Activated CD4-positive, alpha-beta T cell treated with anti-CD3 and anti-CD28 coated beads, Interleukin-2, amount 50 U/mL, for 24 hours (primary cell): ENCODE data around the gene PTPRN2.

Experiments used
- DNase-seq, 2 donors: peaks; one replicate each; pipeline ENCODE4 v3.0.0-alpha.2; 2020; ENCODE audit warnings: low read depth in 1 of 2, low spot score in 1 of 2

The PTPRN2 gene

GRCh38 chr7:157977306-157977705, 610.3 kb downstream of the PTPRN2 start:
- DNase-seq: no peak

- DNase-seq: no peak
These were observed 611.2 kb downstream of the PTPRN2 start for GRCh38 chr7:157976406-157976805.

- DNase-seq: no peak
These were observed 611.9 kb downstream of the PTPRN2 start for GRCh38 chr7:157975401-157976372.

- DNase-seq: no peak
These were observed 612.9 kb downstream of the PTPRN2 start for GRCh38 chr7:157974678-157975230.

GRCh38 chr7:157973971-157974677, 613.5 kb downstream of the PTPRN2 start:
- DNase-seq: no peak

GRCh38 chr7:157972914-157973313, 614.7 kb downstream of the PTPRN2 start:
- DNase-seq: no peak

GRCh38 chr7:157971501-157971900, 616.1 kb downstream of the PTPRN2 start:
- no peak for DNase-seq

- DNase-seq: no peak
These were observed 616.9 kb downstream of the PTPRN2 start for GRCh38 chr7:157970744-157971143.

- no peak for DNase-seq
These were observed 617.6 kb downstream of the PTPRN2 start for GRCh38 chr7:157969995-157970394.

GRCh38 chr7:157966490-157966889, 621.1 kb downstream of the PTPRN2 start:
- DNase-seq: no peak

GRCh38 chr7:157964521-157964920, 623.1 kb downstream of the PTPRN2 start:
- no peak for DNase-seq

GRCh38 chr7:157964016-157964415, 623.6 kb downstream of the PTPRN2 start:
- DNase-seq: no peak

- no peak for DNase-seq
These were observed 624.1 kb downstream of the PTPRN2 start for GRCh38 chr7:157963526-157963925.

- no peak for DNase-seq
These were observed 624.9 kb downstream of the PTPRN2 start for GRCh38 chr7:157962458-157963306.

GRCh38 chr7:157961731-157962457, 625.7 kb downstream of the PTPRN2 start:
- no peak for DNase-seq

- no peak for DNase-seq
These were observed 632.1 kb downstream of the PTPRN2 start for GRCh38 chr7:157955348-157955999.

GRCh38 chr7:157954901-157955300, 632.7 kb downstream of the PTPRN2 start:
- no peak for DNase-seq

- DNase-seq: no peak
These were observed 634.6 kb downstream of the PTPRN2 start for GRCh38 chr7:157952841-157953645.
